Right lobe of liver (tissue), 4 donors: ENCODE data around the gene MAP3K1.

Source experiments
- POLR2A ChIP-seq: fragments of 450-650 bp; IDR thresholded peaks from one replicate; pipeline ENCODE4 v1.6.1; 2017; ENCODE audit warnings: antibody characterized with exemption, mild to moderate bottlenecking
- TF ChIP-seq, protein P1 (sequence below), 4 donors: fragments of 200-600 bp in 3 of 4; fragments of 450-650 bp in 1 of 4; IDR thresholded peaks; one replicate each; pipeline versions ENCODE4 v1.5.1 to v1.8.0; 2016 to 2022; ENCODE audit warnings: antibody characterized with exemption in 4 of 4, mild to moderate bottlenecking in 2 of 4
- donor health status: DM: no; HTN: no; CAD: no.
- donor health status: DM: no; HTN: no; CAD: no.
- donor health status: DM: no; HTN: yes; CAD: no.

DNA sequence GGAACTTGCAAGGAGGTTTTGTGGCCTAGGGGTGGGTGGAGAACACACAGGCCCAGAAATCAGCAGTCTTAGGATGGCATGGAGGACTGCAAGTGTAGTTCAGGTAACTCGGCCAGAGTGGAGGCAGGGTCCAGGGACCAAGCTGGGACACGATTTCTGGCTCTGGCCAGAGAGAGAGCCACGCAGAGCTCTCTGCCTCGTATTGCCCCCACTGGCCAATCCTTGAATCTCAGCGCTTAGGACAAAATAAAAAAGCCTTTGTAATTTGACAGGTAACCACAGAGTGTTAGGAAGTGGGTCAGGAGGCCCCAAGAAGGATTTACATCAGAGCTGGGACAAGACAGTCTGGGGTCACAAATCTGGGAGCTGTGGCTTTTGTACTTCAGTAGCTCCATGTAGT lies 11.7 kb downstream of the MAP3K1 start:
- TF ChIP-seq, protein P1, sequence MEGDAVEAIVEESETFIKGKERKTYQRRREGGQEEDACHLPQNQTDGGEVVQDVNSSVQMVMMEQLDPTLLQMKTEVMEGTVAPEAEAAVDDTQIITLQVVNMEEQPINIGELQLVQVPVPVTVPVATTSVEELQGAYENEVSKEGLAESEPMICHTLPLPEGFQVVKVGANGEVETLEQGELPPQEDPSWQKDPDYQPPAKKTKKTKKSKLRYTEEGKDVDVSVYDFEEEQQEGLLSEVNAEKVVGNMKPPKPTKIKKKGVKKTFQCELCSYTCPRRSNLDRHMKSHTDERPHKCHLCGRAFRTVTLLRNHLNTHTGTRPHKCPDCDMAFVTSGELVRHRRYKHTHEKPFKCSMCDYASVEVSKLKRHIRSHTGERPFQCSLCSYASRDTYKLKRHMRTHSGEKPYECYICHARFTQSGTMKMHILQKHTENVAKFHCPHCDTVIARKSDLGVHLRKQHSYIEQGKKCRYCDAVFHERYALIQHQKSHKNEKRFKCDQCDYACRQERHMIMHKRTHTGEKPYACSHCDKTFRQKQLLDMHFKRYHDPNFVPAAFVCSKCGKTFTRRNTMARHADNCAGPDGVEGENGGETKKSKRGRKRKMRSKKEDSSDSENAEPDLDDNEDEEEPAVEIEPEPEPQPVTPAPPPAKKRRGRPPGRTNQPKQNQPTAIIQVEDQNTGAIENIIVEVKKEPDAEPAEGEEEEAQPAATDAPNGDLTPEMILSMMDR (IDR thresholded peaks at IDR 0.05) = peak in 1 of 4 donors; percentile 12
- no peak for TF ChIP-seq POLR2A
